ENCODE measurements around the gene MTM1. TPM values are rescaled to one million over a fixed set of nuclear protein-coding genes. Genes with fewer than 3 reads are reported as not detected.

The MTM1 gene
- total RNA-seq, 1 experiment from 2014 or later, result 6.4 TPM

DNA sequence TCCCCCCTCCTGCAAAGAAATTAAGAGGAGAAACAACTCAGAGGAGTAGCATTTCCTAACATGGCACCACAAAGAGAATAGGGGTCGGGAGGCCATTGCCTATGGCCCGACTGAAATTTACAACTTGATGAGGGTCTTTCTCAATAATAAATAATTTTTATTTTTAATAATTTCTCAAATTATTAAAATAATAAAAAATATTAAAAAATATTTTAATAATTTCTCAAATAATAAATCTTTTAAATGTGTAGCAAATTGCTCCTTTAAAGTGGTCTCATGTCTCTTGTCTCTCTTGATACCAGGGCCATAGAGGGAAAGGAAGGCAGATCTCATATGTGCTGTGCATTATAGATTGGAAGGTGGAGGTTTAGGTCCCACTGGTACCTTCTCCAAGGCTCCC is 75.5 kb downstream of the MTM1 start:
- Histone ChIP-seq H2AFZ (ENCODE audit: low read length) (no peak overlapping the region), H4K91ac (ENCODE audit: insufficient read length, low read depth, low read length) (no peak overlapping the region), H3K79me1 (ENCODE audit: insufficient read depth, low read depth, low read length, poor library complexity, severe bottlenecking) (no peaks in the 10 kb centered on the region), H2BK5ac (ENCODE audit: insufficient read length, low read length) (no peak overlapping the region), H3K9ac (ENCODE audit: extremely low read depth, insufficient read length, low read length) (no peak overlapping the region), H3K18ac (ENCODE audit: insufficient read length, low read depth, low read length) (no peak overlapping the region), H3K27me3 (ENCODE audit: insufficient read depth, low read length) (no peaks in the 10 kb centered on the region), H2BK120ac (ENCODE audit: low read depth, low read length, poor library complexity, severe bottlenecking) (no peak overlapping the region), H3K79me2 (ENCODE audit: insufficient read depth, low read length) (no peaks in the 10 kb centered on the region), H3K27ac (ENCODE audit: insufficient read length, low read depth, low read length) (no peak overlapping the region), H3K9me3 (ENCODE audit: control insufficient read depth, low read depth, low read length) (no peaks in the 10 kb centered on the region), H3K4ac (ENCODE audit: low read depth, low read length) (no peak overlapping the region), H4K5ac (ENCODE audit: insufficient read length, low read depth, low read length) (no peak overlapping the region), H2BK15ac (ENCODE audit: low read depth, low read length) (no peak overlapping the region), H3K4me2 (ENCODE audit: insufficient read depth, insufficient read length, low read length) (no peak overlapping the region), H3K23me2 (ENCODE audit: insufficient read length, low read depth, low read length, poor library complexity, severe bottlenecking) (no peaks in the 10 kb centered on the region), H3K4me1 (ENCODE audit: insufficient read depth, low read length) (no peaks in the 10 kb centered on the region), H3K56ac (ENCODE audit: insufficient read length, low read depth, low read length) (no peak overlapping the region), H2AK5ac (ENCODE audit: insufficient read length, low read length) (no peak overlapping the region), H2BK12ac (ENCODE audit: insufficient read length, low read depth, low read length) (no peak overlapping the region), H2BK20ac (ENCODE audit: low read depth, low read length, poor library complexity, severe bottlenecking) (no peak overlapping the region), H3K23ac (ENCODE audit: insufficient read length, low read depth, low read length) (no peak overlapping the region), H3T11ph (ENCODE audit: low read length) (no peak overlapping the region), H4K8ac (replicated peaks; ENCODE audit: insufficient read length, low read depth, low read length) (no peak overlapping the region), H4K20me1 (ENCODE audit: control insufficient read depth, insufficient read depth, insufficient read length) (no peaks in the 10 kb centered on the region), H3K14ac (ENCODE audit: insufficient read depth, low read length) (no peak overlapping the region)
- Mint-ChIP-seq H3K9me3 (peaks cover 41 to 43% of the 10 kb centered on the region in 2 experiments), H3K27ac (no peak overlapping the region), H3K27me3 (ENCODE audit: low read depth) (no peaks in the 10 kb centered on the region), H3K4me3 (no peak overlapping the region), H3K4me1 (no peaks in the 10 kb centered on the region), H3K36me3 (ENCODE audit: insufficient read depth in 1 of 3, low read depth in 3 of 3) (peaks cover 0 to 10% (median 1%) of the 10 kb centered on the region in 3 experiments; a peak in 3 of 7 replicates)
- no CpG with 5 or more reads among the region's 2 CpGs for WGBS (ENCODE audit: extremely low coverage, insufficient read length, low lambda C conversion rate)
- TF ChIP-seq, protein P1, sequence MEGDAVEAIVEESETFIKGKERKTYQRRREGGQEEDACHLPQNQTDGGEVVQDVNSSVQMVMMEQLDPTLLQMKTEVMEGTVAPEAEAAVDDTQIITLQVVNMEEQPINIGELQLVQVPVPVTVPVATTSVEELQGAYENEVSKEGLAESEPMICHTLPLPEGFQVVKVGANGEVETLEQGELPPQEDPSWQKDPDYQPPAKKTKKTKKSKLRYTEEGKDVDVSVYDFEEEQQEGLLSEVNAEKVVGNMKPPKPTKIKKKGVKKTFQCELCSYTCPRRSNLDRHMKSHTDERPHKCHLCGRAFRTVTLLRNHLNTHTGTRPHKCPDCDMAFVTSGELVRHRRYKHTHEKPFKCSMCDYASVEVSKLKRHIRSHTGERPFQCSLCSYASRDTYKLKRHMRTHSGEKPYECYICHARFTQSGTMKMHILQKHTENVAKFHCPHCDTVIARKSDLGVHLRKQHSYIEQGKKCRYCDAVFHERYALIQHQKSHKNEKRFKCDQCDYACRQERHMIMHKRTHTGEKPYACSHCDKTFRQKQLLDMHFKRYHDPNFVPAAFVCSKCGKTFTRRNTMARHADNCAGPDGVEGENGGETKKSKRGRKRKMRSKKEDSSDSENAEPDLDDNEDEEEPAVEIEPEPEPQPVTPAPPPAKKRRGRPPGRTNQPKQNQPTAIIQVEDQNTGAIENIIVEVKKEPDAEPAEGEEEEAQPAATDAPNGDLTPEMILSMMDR (conservative IDR thresholded peaks at IDR 0.05), result no peak
- no peak for DNase-seq

All from H9 (cell line).